Panc1 (cell line): ENCODE measurements around the gene HAO1. TPM values are rescaled to one million over a fixed set of nuclear protein-coding genes. Genes with fewer than 3 reads are reported as not detected.

Experiments used
- ATAC-seq: fragments of 200-7000 bp; cut with Tn5 transposase; 2 replicates; pipeline ENCODE4 v1.9.1; 2020; ENCODE audit warnings: mild to moderate bottlenecking, moderate library complexity
- BruUV-seq: library from RNA; stranded (reverse); fragments of 400-500 nt; replicated peaks from 2 replicates; lab custom pipeline; 2021; lab: Mats Ljungman, UMichigan
- CTCF ChIA-PET: fragments of 300-600 bp; sonication (Branson Sonifier 250); formaldehyde crosslinking; loops from one replicate; lab custom pipeline; 2022; ENCODE audit warnings: antibody characterized with exemption; lab: Charles Lee
- POLR2A ChIA-PET: fragments of 300-600 bp; sonication (Branson Sonifier 250); formaldehyde crosslinking; loops from one replicate; lab custom pipeline; 2022; ENCODE audit warnings: antibody characterized with exemption; lab: Charles Lee
- DNase-seq: peaks from one replicate; pipeline ENCODE4 v3.0.0-alpha.2; 2010; ENCODE audit warnings: low read depth, low spot score
- H3K27ac ChIP-seq: 2 replicates; pipeline ENCODE4 v1.5.1; 2011; ENCODE audit warnings: mild to moderate bottlenecking, low read length, inconsistent platforms
- H3K27me3 ChIP-seq: fragments of 200-500 bp; sonication (Bioruptor generic); 2 replicates; pipeline ENCODE4 v1.6.0; 2014; ENCODE audit warnings: low read length, inconsistent platforms; ENCODE audit not compliant: control insufficient read depth, insufficient read depth
- H3K36me3 ChIP-seq: fragments of 200-500 bp; sonication (Bioruptor generic); 2 replicates; pipeline ENCODE4 v1.5.1; 2014; ENCODE audit warnings: inconsistent platforms, mild to moderate bottlenecking, low read length, moderate library complexity; ENCODE audit not compliant: control insufficient read depth, insufficient read depth
- H3K4me1 ChIP-seq: 2 replicates; pipeline ENCODE4 v1.5.1; 2011; ENCODE audit warnings: inconsistent platforms, mild to moderate bottlenecking, low read length, moderate library complexity; ENCODE audit not compliant: control insufficient read depth, insufficient read depth
- H3K4me3 ChIP-seq, 2 experiments: 2 replicates each; pipeline ENCODE4 v1.5.1; 2011 to 2012; ENCODE audit warnings: low read depth in 2 of 2, low read length in 2 of 2, mild to moderate bottlenecking in 2 of 2, inconsistent platforms in 1 of 2, moderate library complexity in 1 of 2
- H3K9me3 ChIP-seq: fragments of 200-500 bp; sonication (Bioruptor generic); 2 replicates; pipeline ENCODE4 v1.5.1; 2014; ENCODE audit warnings: low read depth, mild to moderate bottlenecking, inconsistent platforms, low read length, moderate library complexity; ENCODE audit not compliant: control insufficient read depth, insufficient read depth
- POLR2AphosphoS5 ChIP-seq: IDR thresholded peaks from 2 replicates; pipeline ENCODE4 v1.6.1; 2012; ENCODE audit warnings: mild to moderate bottlenecking, low read depth, low read length, moderate library complexity
- SIN3A ChIP-seq: IDR thresholded peaks from 2 replicates; pipeline ENCODE4 v1.6.1; 2012; ENCODE audit warnings: low read depth, mild to moderate bottlenecking, low read length, moderate library complexity, borderline replicate concordance; ENCODE audit not compliant: insufficient read depth
- TCF7L2 ChIP-seq: IDR thresholded peaks from 2 replicates; pipeline ENCODE4 v1.6.1; 2011; ENCODE audit warnings: mild to moderate bottlenecking, low read depth, low read length, inconsistent platforms
- in situ Hi-C: cut with HindIII; loops from 2 replicates; pipeline ENCODE4 v1.10.0; 2016; ENCODE audit warnings: low sequenced_read_pairs, low pct_unique_long_range_greater_than_20kb
- intact Hi-C: fragments of 100-400 bp; cut with micrococcal nuclease; formaldehyde crosslinking; loops from one replicate; pipeline ENCODE4 v1.10.0; 2022; ENCODE audit not compliant: unreplicated experiment
- total RNA-seq: library from RNA; stranded (reverse); gene quantifications from one replicate; pipeline ENCODE4 v1.2.1, GENCODE V29; 2021; ENCODE audit not compliant: unreplicated experiment
- TF ChIP-seq, protein P1 (sequence below), 2 experiments: IDR thresholded peaks; 2 replicates each; pipeline ENCODE4 v1.6.1; 2011 to 2012; ENCODE audit warnings: low read depth in 2 of 2, control low read depth in 1 of 2, low read length in 1 of 2, mild to moderate bottlenecking in 1 of 2, moderate library complexity in 1 of 2; ENCODE audit not compliant: insufficient read depth in 1 of 2
- TF ChIP-seq, protein P2 (sequence below): fragments of 450-650 bp; IDR thresholded peaks from 2 replicates; pipeline ENCODE4 v1.5.1; 2017; ENCODE audit warnings: mild to moderate bottlenecking

Gene HAO1
- total RNA-seq, 1 experiment from 2014 or later = 0.13 TPM

DNA sequence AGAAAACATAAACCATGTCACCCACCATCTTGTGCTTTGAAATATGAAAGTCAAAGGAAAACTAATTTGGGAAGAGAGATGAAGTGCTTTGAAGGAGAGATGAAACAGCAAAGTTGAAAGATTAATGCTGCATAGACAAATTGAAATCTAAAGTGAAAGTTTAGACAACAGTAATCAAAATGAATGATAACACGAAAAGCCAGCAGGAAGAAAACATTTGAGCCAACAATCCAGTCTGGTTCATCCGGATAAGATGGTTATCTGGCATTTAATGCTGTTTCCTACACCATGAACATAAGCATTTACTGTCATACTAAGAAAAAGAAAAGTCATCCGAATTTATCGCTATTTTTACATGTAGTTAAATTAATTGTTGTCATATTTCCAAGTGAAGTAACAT, 595 bp downstream of the HAO1 start:
- CTCF ChIA-PET = no interaction called here
- no peak overlapping the region for H3K27ac ChIP-seq
- H3K9me3 ChIP-seq = no peaks in the 10 kb centered on the region
- intact Hi-C loops (no loop called here), in situ Hi-C loops (no loop called here)
- H3K4me3 ChIP-seq = no peak overlapping the region
- no peaks in the 10 kb centered on the region for H3K36me3 ChIP-seq
- POLR2A ChIA-PET = no interaction called here
- DNase-seq = no peak
- H3K27me3 ChIP-seq = no peaks in the 10 kb centered on the region
- TF ChIP-seq TCF7L2 (no peak), POLR2AphosphoS5 (no peak), SIN3A (no peak)
- TF ChIP-seq, protein P1, sequence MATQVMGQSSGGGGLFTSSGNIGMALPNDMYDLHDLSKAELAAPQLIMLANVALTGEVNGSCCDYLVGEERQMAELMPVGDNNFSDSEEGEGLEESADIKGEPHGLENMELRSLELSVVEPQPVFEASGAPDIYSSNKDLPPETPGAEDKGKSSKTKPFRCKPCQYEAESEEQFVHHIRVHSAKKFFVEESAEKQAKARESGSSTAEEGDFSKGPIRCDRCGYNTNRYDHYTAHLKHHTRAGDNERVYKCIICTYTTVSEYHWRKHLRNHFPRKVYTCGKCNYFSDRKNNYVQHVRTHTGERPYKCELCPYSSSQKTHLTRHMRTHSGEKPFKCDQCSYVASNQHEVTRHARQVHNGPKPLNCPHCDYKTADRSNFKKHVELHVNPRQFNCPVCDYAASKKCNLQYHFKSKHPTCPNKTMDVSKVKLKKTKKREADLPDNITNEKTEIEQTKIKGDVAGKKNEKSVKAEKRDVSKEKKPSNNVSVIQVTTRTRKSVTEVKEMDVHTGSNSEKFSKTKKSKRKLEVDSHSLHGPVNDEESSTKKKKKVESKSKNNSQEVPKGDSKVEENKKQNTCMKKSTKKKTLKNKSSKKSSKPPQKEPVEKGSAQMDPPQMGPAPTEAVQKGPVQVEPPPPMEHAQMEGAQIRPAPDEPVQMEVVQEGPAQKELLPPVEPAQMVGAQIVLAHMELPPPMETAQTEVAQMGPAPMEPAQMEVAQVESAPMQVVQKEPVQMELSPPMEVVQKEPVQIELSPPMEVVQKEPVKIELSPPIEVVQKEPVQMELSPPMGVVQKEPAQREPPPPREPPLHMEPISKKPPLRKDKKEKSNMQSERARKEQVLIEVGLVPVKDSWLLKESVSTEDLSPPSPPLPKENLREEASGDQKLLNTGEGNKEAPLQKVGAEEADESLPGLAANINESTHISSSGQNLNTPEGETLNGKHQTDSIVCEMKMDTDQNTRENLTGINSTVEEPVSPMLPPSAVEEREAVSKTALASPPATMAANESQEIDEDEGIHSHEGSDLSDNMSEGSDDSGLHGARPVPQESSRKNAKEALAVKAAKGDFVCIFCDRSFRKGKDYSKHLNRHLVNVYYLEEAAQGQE (IDR thresholded peaks at IDR 0.05; ENCODE audit: insufficient read depth in 1 of 2, low read depth in 2 of 2, low read length in 1 of 2) = no peak
- TF ChIP-seq, protein P2, sequence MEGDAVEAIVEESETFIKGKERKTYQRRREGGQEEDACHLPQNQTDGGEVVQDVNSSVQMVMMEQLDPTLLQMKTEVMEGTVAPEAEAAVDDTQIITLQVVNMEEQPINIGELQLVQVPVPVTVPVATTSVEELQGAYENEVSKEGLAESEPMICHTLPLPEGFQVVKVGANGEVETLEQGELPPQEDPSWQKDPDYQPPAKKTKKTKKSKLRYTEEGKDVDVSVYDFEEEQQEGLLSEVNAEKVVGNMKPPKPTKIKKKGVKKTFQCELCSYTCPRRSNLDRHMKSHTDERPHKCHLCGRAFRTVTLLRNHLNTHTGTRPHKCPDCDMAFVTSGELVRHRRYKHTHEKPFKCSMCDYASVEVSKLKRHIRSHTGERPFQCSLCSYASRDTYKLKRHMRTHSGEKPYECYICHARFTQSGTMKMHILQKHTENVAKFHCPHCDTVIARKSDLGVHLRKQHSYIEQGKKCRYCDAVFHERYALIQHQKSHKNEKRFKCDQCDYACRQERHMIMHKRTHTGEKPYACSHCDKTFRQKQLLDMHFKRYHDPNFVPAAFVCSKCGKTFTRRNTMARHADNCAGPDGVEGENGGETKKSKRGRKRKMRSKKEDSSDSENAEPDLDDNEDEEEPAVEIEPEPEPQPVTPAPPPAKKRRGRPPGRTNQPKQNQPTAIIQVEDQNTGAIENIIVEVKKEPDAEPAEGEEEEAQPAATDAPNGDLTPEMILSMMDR = no peak
- no peaks in the 10 kb centered on the region for H3K4me1 ChIP-seq
- no TSS peak for BruUV-seq
- no peak for ATAC-seq

DNA sequence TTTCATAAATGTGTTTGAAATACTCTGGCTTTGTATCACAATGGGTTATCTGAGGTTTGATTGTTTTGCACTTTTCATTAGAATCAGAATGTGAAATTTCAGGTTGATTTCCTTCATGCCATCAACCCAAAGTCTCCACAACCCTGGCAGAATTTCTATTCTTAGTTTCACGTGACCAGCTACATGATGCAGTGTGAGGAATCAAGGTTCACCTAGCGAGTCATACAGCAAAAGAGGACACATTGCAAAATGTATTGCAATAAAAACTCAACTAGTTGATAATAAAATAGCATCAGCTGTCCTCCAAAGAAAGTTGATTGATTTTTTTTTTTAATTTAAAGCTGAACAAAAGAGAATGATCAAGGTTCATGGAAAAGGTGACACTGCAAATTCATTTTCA, 2.2 kb downstream of the HAO1 start:
- TF ChIP-seq POLR2AphosphoS5 (no peak), TCF7L2 (no peak), SIN3A (no peak)
- TF ChIP-seq, protein P2 = no peak
- TF ChIP-seq, protein P1 (IDR thresholded peaks at IDR 0.05; ENCODE audit: insufficient read depth in 1 of 2, low read depth in 2 of 2, low read length in 1 of 2) = no peak
- in situ Hi-C loops = no loop called here
- DNase-seq = no peak
- no peak overlapping the region for H3K4me3 ChIP-seq
- intact Hi-C loops = no loop called here
- H3K4me1 ChIP-seq = no peaks in the 10 kb centered on the region
- ChIA-PET POLR2A (no interaction called here), CTCF (no interaction called here)
- no TSS peak for BruUV-seq
- H3K27ac ChIP-seq = no peak overlapping the region
- H3K9me3 ChIP-seq = no peaks in the 10 kb centered on the region
- no peaks in the 10 kb centered on the region for H3K36me3 ChIP-seq
- no peaks in the 10 kb centered on the region for H3K27me3 ChIP-seq
- ATAC-seq = no peak
